HG03095 (cell line): Measurements from ENCODE around the gene GEMIN7.

Experiments
- ATAC-seq: cut with Tn5 transposase; IDR thresholded peaks from one replicate; pipeline ENCODE4 v1.9.1; 2021; ENCODE audit warnings: moderate library complexity; ENCODE audit not compliant: unreplicated experiment

Gene GEMIN7

DNA sequence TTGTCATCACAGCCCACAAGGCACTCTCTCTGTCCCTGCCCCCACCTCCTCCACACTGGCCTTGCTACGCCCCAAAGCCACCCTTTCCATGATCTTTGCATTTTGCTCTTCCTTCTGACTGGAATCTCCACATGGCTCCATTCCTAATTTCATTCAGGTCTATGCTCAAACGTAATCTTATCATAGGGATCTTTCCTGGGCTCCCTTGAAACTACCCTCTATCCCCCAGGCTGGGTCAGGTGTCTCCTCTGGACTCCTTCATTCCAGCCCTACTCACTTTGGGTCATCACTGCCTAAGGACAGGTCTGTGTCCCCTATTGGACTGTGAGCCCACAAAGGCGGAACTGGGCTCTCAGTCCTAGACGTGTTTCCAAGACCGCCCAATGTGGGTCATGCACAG is 3.1 kb downstream of the GEMIN7 start:
- no peak for ATAC-seq

DNA sequence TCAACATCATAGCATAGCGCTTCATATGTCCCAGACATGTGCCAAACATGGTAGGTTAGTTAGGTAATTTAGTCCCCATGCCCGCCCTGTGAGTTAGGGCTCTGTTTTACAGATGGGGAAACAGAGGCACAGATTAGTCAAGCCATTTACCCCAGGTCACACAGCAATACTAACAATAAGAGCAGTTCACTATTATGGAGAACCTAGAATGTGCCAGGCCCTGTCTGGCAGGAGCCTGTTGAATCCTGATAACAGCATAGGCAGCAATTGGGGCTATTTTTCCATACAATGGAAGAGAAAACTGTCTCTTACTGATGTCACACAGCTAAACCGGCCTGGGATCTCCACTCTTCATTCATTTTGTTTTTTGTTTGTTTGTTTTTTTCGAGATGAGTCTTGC is 7.4 kb downstream of the GEMIN7 start:
- ATAC-seq: no peak

DNA sequence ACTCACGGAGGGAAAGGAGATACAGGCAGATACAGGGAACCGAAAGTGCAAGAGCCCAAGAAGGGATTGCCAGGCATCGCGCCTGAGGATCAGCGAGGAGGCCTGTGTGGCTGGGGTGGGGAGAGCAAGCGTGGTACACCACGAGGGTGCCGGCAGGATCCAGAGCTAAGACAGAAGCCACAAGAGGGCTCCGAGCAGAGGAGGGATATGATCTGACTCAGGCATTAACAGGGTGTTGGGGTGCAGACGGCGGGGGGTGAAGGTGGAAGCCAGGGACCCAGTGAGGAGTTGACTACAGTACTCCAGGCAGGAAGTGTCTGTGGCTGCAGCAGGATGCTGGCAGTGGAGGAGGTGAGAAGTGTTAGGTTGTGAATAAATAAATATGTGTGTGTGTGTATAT is 8.5 kb downstream of the GEMIN7 start:
- ATAC-seq: no peak

DNA sequence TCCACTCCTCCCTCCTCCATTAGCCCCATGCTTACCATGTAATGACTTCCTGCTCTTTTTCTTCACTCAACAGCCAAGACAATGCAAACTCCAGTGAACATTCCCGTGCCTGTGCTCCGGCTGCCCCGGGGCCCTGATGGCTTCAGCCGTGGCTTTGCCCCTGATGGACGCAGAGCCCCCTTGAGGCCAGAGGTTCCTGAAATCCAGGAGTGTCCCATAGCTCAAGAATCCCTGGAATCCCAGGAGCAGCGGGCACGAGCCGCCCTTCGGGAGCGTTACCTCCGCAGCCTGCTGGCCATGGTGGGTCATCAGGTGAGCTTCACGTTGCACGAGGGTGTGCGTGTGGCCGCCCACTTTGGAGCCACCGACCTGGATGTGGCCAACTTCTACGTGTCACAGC is 11.0 kb downstream of the GEMIN7 start:
- no peak for ATAC-seq

DNA sequence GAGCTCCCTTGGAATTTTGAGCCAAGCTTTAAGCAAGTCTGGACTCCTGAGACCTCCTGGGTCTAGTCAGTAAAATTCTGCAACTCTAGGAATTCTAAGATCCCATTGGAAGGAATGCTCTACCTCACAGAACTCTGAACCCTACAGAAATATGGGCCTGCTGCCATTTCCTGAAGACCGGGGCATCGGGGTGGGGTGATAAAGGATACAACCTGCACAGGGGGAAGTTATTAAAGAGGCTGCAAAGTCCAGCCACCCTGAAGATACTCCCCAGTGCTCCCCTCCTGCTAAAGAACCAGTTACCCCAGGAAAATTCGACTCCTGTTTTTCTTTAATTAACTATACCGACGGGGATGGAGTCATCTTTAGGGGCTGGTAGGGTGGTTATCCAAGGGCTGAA is 11.5 kb downstream of the GEMIN7 start:
- no peak for ATAC-seq

DNA sequence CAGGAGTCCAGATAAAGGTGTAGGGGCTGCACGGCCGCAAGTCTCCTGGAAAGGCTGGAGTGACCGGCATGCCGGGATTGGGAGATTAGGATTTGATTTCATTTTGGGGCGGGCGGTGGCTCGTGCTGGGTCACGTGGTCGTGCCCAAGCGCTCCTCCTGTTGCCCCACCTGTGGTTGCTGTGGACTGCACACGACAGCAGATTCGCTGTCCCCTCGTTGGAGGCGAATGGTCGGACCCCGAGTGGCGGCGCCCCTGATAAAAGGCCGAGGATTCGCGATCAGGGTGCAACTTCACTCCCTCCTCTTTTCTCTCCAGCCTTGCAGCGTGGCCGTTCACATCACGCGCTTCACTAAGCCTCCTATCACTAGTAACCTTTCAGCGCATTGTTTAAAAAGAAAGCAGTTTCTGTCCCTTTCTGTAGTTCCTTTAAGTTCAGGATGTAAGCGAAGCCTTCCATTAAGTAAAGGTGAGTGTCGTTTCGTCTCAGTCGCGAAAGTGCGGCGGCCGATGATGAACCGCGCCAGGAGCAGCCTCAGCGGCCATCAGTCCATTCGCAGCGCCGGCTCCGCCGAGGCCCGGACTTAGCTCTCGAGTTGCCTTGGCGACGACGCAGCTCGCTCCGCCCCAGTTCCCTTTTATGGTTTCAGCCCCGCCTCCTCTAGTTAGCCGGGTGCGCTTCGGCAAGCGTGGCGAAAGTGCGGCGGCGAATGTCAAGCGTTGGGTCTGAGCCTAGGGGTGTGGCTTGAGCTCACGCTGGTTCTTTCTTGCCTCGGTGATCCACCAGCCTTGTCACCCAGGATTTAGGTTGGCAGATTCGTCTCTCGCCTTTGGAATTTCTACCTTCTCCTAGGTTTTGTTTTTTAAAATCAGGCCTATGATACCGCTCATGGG is 12.2 kb downstream of the GEMIN7 start:
- ATAC-seq: peak; percentile 53

DNA sequence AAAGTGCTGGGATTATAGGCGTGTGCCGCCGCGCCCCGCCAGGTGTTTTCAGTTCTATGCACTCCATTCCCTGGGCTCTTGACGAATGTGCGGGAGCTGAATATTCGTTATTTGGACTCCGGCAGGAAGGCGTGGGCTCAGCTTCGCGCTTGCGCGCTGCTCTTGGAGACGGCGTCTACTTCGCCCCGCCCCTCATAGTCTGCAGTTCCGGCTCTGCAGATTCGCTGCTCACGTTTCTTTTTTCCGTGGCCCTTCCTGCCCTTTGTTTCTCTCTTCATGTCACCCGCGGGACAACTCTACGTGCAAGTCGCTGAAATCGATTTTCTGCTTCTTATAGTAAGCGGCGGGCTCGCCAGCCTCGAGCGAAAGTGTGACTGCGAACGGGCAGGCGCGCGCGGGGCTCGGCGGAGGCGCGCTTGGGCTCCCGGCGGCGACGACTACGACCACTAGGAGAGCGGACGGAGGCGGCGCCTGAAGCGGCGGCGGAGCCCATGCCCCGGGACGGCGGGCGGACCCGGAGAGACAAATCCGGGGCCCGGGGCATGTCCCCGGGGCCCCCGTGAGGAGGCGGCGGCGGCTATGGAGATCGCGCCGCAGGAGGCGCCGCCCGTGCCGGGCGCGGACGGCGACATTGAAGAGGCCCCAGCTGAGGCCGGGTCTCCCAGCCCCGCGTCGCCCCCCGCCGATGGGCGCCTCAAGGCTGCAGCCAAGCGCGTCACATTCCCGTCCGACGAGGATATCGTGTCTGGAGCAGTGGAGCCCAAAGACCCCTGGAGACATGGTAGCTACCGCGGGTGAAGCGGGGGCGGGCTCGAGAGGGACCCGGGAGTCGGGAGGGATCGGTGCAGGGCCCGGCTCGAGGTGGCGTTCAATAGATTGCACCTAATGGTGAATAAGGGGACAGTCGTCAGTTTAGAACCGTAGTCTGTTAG is 14.0 kb downstream of the GEMIN7 start, which contains the start of gene PPP1R37:
Gene PPP1R37, plus strand, starts transcription at position 433 of the 932 bp plus-strand sequence. Its CDS starts 147 bp downstream, at position 580.
- ATAC-seq: peak; percentile 55

DNA sequence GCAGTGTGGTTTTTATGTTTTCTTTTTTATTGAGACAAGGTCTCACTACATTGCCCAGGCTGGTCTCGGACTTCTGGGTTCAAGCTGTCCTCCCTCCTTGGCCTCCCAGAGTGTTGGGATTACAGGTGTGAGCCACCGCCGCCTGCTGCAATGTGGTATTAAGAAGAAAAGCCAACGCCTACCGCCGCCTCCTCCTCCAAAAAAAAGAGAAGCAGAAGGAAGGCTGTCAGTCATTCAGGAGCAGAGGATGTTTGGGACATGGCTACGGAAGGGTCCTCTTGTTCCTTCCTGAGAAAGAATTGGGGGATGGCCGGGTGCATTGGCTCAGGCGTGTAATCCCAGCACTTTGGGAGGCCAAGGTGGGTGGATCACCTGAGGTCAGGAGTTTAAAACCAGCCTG is 15.1 kb downstream of the GEMIN7 start:
- ATAC-seq: no peak

DNA sequence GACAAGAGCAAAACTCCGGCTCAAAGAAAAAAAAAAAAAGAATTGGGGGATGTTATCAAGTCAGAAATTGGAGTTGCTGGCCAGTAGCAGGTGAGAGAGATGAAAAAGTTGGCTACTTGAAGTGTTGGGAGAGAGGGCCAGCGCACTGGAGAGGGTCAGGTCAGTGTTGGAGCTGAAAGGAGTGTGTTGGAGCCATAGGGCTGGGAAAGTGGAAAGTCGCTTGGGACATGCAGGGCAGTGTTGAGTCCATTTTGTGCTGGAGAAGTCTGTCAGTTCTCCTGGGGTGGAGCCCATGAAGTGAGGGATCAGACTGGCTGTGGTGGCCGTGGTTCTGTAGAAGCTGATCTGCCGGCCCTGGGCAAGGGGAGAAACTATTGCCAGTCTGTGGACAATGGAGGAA is 15.6 kb downstream of the GEMIN7 start:
- ATAC-seq: no peak

DNA sequence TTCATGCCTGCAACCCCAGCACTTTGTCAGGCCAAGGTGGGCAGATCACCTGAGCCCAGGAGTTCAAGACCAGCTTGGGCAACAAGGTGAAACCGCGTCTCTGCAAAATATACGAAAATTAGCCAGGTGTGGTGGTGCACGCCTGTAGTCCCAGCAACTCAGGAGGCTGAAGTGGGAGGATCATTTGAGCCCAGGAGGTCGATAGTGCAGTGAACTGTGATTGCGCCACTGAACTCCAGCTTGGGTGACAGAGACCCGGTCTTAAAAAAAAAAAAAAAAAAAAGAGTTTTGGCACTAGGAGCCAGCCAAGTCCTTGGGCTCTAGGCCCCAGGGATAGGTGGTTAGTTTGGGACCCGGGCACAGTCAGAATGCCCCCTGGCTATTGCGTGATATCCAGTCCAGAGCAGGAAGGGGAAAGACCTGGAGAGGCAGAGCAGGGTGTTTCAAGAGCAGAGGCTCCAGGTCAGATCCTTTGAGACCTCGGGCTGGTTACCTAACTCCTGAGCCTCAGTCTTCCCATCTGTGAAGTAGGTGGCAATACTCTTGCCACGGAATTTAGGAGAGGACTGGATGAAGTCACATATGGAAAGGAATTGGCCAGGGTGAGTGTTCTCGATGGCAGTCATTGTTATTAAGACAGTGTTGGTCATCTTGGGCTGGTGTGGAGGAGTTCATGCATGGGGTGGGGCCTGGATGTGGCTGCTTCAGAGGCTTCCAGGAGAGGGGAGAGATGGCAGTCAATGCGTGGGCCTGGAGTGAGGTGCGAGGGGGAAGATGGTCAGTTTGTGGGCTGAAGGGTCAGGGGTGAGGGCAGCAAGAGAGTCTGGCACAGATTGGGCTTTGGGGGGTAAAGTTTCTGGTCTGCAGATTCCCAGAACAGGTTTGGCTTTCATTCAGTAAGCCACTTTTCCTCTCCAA is 16.7 kb downstream of the GEMIN7 start:
- ATAC-seq: no peak

DNA sequence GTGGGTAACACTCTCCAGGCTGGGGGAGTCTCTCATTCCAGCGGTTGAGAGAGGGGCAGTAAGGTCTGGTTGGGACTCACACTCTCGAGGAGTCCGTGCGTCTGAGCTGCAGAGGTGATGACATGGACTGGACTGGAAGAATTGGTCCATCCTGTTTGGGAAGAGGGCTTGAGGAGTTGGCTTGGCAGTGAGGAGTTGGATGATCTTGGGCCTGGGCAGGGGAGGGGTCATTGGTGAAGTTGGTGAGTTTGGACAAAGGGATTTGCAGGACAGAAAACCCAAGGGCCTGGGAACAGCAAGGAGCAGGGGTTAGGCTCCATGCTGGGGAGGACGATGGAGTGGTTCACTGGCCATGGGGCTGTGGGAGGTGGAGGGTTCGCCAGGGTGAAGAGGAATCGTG is 17.6 kb downstream of the GEMIN7 start:
- no peak for ATAC-seq

DNA sequence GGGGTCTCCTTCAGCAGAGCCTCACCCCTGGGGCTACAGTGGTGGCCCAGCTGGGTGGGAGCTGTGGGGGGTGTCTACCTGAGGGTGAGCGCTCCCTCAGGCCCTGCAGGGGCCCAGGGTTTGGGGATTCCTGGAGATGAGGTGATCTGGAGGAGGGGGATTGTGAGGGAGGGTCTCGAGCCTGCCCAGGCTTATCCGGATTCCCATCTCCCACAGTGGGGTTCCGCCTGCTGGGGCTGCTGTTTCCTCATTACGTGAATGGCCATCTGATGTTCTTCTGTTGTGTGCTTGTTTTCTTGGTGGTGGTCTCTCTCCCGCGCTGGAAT is 18.4 kb downstream of the GEMIN7 start:
- ATAC-seq: no peak

DNA sequence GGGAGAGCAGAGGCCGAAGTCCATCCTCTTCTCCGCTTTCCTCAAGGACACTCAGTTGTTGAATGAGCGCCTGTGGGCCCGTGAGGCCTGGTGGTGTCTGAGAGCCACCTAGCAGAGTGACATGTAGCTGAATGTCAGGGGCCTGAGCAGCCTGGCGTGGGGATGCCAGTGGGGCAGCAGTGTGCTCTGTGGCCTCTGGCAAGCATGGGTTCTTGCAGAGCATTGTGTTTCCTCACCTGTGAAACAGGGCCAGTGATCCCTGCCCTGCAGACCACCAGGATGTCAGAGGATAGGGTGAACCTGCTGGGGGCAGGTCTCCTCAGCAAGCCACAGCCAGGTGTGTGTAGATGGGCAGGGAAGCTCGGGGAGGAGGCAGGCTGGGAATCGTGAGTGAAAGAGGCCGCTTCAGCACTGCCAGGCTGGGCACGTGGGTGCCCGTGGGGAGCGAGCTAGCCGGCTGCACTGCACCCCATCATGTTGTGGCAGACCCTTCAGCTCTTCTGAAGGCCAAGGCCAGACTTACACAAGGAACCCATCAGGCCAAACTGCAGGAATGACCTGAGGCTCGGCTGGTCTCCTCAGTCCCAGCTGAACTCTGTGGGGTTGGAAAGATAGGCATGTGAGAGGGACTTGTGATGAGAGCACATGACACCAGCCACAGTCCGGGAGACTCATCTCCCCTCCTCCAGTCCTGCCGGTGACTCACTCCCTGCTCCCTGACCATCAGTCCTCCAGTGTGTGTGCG is 18.9 kb downstream of the GEMIN7 start:
- no peak for ATAC-seq

DNA sequence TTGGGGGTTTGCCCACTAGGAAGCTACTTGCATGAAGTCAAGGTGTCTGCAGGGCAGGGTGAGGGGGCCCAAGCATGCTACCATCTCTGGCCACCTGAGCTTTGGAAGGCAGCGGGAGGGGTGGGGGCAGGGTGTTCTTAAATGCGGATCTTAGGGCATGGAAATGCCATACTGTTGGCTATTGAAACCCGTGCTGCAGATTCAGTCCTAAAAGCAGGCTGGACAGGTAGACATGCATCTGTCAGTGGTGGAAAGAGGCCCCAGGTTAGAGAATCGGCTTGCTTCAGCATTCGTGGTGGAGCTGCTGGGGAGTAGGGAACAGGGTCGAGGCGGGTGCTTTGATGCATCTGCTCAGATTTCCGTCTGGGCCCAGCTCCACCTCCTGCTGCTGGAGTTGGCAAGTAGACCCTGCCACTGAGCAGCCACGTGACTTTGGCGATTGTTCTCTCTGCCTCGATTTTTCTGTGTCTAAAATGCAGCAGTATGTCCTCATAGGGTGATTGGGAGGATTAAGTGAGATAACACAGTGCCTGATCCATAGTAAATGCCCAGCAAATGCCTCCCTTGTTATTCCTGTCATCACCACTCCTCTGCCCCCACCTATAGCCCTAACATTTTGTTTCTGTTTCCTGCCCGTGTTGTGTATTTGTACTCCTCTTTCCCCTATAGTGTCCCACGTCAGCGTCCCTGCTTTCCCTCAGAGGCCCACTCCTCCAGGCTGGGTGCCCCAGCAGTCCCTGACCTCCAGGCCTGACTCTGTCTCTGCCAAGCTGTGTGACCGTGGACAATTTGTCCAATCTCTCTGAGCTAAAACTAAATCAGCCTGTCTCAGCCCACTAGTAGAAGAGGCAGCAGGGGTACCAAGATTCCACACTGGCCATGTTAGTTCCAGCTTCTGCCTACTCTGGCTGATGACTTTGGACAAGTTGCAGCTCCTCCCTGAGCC is 19.7 kb downstream of the GEMIN7 start:
- no peak for ATAC-seq

DNA sequence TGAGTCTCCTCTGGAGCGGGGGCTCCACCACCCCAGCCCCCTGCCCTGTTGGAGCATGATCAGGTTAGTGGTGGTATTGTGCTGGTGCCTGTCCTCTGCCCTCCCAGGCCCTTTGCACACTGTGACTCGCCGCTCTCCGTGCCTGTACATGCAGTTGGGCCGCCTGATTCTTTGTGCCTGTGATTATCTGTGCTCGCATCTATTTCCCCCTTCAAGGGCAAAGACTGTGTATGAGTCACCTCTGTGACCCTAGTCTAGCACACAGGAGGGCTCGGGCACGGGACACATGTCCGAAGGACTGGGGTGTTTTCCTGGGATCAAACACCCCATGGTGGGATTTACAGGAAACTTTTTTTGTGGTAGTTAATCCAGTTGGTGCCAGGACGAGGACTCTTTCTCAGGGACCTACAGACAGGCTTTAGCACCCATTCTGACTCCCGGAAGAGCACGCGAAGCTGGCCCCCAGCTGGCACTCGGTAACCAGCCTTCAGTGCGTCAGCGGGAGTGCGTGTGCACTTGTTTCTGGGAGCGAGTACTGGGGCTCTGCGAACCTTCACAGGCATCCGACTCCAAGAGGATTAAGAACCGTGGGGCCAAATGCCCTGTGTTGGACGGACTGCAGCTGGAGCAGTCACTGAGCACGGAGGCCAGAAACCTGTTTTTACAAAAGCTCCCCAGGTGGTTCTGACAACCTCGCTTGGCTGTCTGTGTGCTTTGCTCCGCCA is 20.6 kb downstream of the GEMIN7 start:
- ATAC-seq: no peak

DNA sequence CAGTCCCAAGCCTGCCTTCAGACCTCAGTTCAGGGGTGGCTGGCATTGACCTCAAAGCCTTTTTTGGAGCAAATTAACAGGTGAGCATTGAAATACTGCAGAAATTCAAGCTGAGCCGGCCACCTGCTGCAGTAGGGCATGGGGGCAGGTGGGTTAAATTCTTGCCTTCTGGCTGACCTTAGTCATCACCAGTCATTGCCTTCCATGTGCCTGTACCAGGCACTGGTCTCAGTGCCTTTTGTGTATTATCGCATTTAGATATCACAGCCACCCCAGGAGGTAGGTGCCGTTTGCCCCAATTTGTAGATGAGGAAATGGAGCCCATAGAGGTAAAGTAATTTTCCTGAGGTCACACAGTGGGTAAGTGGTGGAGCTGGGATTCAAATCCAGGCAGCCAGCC is 21.1 kb downstream of the GEMIN7 start:
- ATAC-seq: no peak

DNA sequence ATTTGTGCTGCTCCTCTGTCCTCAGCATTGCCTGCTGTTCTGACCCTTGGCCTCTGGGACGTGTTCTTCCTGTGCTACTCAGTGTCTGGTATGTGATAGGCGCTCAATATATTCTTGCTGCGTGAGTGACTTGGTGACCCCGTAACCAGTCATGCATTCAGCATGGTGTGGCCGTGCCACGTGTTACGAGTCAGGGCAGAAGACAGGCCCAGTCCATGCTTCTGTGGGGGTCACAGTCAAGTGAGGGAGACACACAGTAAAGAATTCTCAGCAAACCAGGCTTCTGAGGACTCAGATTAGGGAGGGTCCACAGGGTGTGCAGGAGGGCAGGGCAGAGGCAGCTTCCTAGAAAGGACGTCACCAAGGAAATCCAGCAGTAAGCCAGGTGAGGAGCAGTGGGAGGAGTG is 21.8 kb downstream of the GEMIN7 start:
- ATAC-seq: no peak

DNA sequence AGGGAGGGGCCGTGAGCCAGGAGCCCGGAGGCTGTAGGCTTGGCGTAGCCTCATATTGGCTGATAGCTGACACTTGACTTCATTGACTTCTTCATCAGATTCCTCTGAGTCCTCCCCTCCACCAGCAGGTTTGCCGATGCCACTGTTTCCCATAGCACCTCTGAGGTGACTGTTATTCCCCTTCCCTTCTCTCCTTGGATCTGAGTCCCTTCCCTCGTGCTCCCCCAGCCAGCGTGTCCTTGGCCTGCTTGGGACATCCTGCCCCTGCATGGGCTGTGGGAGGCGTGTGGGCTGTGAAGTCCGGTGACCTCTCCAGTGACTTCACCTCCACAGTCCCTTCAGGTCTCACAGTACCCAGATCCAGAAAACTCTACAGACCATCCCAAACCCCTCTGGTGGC is 22.7 kb downstream of the GEMIN7 start:
- no peak for ATAC-seq
